ENCODE measurements around the gene DLL1.

DLL1 gene

DNA sequence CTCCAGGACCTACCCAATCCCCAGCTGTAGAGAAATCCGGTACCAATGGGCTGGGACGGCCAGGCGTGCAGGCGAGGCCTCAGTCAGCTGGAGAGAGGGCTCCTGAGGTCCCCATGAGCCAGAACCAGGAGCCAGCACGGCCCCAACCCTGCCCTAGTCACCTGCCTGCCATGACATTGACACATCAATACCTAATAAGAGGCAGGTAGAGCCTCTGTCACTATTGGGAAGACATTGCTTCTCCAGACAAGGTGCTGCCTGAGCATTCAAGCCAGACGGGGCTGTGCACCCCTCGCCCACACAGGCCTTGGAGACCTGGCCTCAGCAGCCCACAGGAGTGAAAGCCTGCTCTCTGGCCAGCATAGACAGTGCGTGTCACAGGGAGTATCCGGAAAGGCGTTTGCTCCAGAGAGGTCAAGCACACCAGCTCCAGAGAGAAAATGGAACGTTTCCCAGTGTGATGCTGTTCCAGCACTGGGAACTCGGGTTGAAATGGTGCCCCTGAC, 3.5 kb downstream of the DLL1 start:
- TF ChIP-seq, protein P1, sequence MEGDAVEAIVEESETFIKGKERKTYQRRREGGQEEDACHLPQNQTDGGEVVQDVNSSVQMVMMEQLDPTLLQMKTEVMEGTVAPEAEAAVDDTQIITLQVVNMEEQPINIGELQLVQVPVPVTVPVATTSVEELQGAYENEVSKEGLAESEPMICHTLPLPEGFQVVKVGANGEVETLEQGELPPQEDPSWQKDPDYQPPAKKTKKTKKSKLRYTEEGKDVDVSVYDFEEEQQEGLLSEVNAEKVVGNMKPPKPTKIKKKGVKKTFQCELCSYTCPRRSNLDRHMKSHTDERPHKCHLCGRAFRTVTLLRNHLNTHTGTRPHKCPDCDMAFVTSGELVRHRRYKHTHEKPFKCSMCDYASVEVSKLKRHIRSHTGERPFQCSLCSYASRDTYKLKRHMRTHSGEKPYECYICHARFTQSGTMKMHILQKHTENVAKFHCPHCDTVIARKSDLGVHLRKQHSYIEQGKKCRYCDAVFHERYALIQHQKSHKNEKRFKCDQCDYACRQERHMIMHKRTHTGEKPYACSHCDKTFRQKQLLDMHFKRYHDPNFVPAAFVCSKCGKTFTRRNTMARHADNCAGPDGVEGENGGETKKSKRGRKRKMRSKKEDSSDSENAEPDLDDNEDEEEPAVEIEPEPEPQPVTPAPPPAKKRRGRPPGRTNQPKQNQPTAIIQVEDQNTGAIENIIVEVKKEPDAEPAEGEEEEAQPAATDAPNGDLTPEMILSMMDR (conservative IDR thresholded peaks at IDR 0.05; ENCODE audit: low read depth), result no peak
- ChIA-PET CTCF (no interaction called here), POLR2A (ENCODE audit: low non-redundant PET) (no interaction called here)
- peak overlapping the region; percentile 38 for H3K27ac ChIP-seq
- no peak for DNase-seq (ENCODE audit: low spot score)

DNA sequence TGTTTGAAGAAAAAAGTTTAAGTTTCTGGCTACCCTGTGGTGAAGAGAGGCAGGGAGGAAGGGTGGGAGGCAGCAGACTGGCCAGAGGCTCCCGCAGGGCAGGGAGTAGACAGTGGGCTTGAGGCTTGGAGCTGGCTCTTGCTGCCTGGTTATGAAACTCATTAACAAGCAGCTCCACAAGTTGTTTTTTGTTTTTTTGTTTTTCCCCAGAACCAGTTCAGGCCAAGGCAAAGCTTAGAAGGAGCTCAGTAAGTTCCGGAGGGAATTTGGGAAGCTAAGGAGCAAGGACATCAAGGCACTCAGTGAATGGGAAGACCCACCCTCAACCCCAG, 4.0 kb downstream of the DLL1 start:
- TF ChIP-seq, protein P1 (conservative IDR thresholded peaks at IDR 0.05; ENCODE audit: low read depth), result no peak
- POLR2A ChIA-PET (ENCODE audit: low non-redundant PET), result no interaction called here
- no peak for DNase-seq (ENCODE audit: low spot score)
- peak overlapping the region; percentile 38 for H3K27ac ChIP-seq
- CTCF ChIA-PET, result no interaction called here

DNA sequence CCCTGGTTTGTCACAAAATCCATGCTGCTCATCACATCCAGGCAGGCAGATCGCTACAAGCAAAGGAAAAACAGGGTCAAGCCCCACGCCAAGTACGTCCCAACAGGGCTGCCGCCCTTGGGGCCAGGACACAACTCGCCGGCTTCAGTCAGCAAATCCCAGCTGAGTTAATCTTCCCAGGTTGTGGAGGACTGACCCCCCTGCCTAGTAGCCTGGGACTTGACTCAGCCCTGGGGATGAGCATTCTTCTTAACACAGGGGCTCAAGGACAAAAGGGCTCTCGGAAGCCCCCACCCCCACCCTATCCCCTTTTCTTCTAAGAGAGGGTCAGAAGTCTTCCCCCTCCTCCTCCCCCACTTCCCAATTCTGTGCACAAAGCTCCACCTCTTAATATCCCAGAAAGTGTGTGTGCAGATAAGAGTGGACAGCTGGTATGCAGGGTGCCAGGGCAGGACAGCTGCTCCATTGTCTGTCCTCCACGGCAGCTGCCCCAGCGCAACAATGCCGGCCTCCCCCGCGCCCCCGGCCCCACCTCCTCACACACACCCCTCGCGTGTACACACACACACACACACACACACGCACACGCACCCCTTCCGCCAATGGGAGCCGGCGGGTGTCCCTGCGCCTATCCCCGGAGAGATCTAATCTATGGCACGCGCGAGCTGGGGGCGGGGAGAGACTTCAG, 4.5 kb downstream of the DLL1 start:
- CTCF ChIA-PET, result no interaction called here
- TF ChIP-seq, protein P1 (conservative IDR thresholded peaks at IDR 0.05; ENCODE audit: low read depth), result no peak
- no peak for DNase-seq (ENCODE audit: low spot score)
- peak overlapping the region; percentile 38 for H3K27ac ChIP-seq
- POLR2A ChIA-PET (ENCODE audit: low non-redundant PET), result no interaction called here

DNA sequence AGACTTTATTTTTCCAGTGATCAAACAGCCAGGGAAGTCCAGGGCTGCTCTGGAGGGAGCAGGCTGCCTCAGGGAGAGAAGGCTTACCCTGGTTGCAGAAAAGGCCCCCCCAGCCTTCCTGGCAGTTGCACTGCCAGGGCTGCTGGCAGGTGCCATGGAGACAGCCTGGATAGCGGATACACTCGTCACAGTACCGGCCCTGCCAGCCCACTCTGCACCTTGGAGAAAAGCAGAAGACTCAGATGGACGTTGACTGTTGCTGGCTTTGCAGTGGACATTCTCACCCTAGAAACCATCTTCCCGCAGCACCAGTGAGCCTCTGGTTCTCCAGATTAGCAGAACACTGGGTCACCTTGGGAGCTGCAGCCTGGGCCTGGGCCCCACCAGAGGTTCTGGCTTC, 5.4 kb downstream of the DLL1 start:
- TF ChIP-seq, protein P1 (conservative IDR thresholded peaks at IDR 0.05; ENCODE audit: low read depth), result no peak
- peak overlapping the region; percentile 31; the same call in 1 of the 2 replicates for H3K27ac ChIP-seq
- CTCF ChIA-PET, result no interaction called here
- DNase-seq (ENCODE audit: low spot score), result no peak
- POLR2A ChIA-PET (ENCODE audit: low non-redundant PET), result no interaction called here

DNA sequence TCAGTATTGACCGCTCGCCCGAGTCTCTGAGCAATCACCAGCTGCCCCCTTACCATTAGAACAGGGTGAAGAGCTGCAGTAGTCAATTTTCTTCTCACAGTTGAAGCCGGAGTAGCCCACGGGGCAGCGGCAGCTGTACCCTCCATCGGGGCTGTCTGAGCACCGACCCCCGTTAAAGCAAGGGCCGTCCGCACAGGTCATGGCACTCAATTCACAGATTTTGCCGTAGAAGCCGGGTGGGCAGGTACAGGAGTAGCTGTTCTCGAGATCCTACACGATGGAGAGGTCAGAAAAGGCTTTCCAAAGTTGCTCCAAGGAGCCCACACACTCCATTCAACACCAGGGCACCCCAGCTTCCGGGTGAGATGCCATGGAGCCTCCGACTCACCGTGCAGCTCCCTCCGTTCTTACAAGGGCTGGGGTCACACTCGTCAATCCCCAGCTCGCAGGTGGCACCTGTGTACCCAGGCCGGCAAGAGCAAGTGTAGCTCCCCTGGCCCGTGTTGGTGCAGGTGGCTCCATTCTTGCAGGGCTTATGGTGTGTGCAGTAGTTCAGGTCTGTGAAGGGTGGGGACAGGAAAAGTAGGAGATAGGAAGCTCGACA, 5.9 kb downstream of the DLL1 start:
- ChIA-PET POLR2A (ENCODE audit: low non-redundant PET) (no interaction called here), CTCF (no interaction called here)
- TF ChIP-seq, protein P1 (conservative IDR thresholded peaks at IDR 0.05; ENCODE audit: low read depth), result no peak
- DNase-seq (ENCODE audit: low spot score), result no peak
- peak overlapping the region; percentile 31; the same call in 1 of the 2 replicates for H3K27ac ChIP-seq

DNA sequence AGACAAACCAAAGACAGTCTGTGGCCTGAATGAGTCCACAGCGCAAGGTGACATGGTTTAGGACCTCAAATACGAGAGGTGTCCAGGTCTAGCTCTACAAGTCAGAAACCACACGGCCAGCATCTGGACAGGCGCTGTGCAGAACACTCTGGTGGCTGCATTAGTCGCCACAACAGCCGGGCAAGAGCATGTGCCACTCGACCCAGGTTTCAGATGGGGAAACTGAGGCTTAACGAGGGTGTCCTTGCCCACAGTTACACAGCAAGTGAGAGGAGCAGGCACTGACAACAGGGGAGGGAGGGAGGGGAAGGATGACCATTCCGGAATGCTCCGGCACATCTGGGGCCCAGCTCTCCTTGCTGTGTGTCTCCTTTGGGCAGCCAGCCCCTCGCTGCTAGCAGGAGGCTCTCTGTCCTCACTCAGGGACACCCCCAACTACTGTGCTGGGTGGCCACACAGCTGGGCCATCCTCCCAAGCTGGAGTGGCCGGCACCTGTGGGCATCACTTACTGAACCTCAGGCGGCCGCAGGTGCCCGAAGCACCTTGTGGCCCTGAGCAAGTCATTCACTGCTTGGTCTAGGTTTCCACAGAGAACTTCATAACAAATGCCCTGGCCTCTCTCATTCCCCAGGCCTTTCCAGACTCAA, 6.6 kb downstream of the DLL1 start:
- DNase-seq (ENCODE audit: low spot score), result no peak
- TF ChIP-seq, protein P1 (conservative IDR thresholded peaks at IDR 0.05; ENCODE audit: low read depth), result no peak
- H3K27ac ChIP-seq, result peak overlapping the region; percentile 31; the same call in 1 of the 2 replicates
- CTCF ChIA-PET, result no interaction called here
- POLR2A ChIA-PET (ENCODE audit: low non-redundant PET), result no interaction called here
